Stomach (tissue), 9 donors: Measurements from ENCODE around the gene VGLL2. TPM values are rescaled to one million over a fixed set of nuclear protein-coding genes. Genes with fewer than 3 reads are reported as not detected.

Experiments used
- DNase-seq, 2 donors: peaks; one replicate each; pipeline versions ENCODE4 v3.0.0 to v3.0.0-alpha.2; 2013 to 2019
- H3K27ac ChIP-seq, 5 donors: fragments of 200-600 bp in 4 of 5; sonication (generic) in 4 of 5; one replicate each; pipeline ENCODE4 v1.5.1; 2013 to 2019; ENCODE audit warnings: mild to moderate bottlenecking in 1 of 5, moderate library complexity in 1 of 5
- H3K27me3 ChIP-seq, 3 donors: fragments of 200-600 bp; sonication (generic); one replicate each; pipeline ENCODE4 v1.5.1; 2017 to 2019; ENCODE audit warnings: mixed run types in 1 of 3
- H3K36me3 ChIP-seq, 4 donors: fragments of 200-600 bp; sonication (generic); 1 replicate in 3 of 4; 2 replicates in 1 of 4; pipeline ENCODE4 v1.5.1; 2016 to 2019
- H3K4me1 ChIP-seq, 4 donors: fragments of 200-600 bp; sonication (generic); one replicate each; pipeline ENCODE4 v1.5.1; 2016 to 2019
- H3K4me3 ChIP-seq, 4 donors: fragments of 200-600 bp; sonication (generic) in 3 of 4; one replicate each; pipeline ENCODE4 v1.5.1; 2016 to 2019; ENCODE audit warnings: mild to moderate bottlenecking in 1 of 4
- H3K9me3 ChIP-seq, 4 donors: fragments of 200-600 bp; sonication (generic); one replicate each; pipeline ENCODE4 v1.5.1; 2016 to 2019
- CTCF ChIP-seq, 7 experiments: fragments of 450-650 bp in 4 of 7; fragments of 200-600 bp in 3 of 7; sonication (generic) in 3 of 7; IDR thresholded peaks; one replicate each; pipeline ENCODE4 v1.5.1; 2016 to 2019; ENCODE audit warnings: antibody characterized with exemption in 7 of 7, control low read depth in 2 of 7, mild to moderate bottlenecking in 1 of 7
- EP300 ChIP-seq: sonication (generic); formaldehyde crosslinking; IDR thresholded peaks from one replicate; pipeline ENCODE4 v1.6.1; 2017; ENCODE audit warnings: antibody characterized with exemption
- POLR2A ChIP-seq, 4 donors: fragments of 450-650 bp; IDR thresholded peaks; one replicate each; pipeline ENCODE4 v1.6.1; 2016; ENCODE audit warnings: antibody characterized with exemption in 4 of 4, control low read depth in 2 of 4, mild to moderate bottlenecking in 1 of 4, moderate library complexity in 1 of 4
- POLR2AphosphoS5 ChIP-seq, 3 donors: sonication (generic); formaldehyde crosslinking; IDR thresholded peaks; one replicate each; pipeline ENCODE4 v1.6.1; 2016; ENCODE audit warnings: antibody characterized with exemption in 3 of 3
- WGBS, 5 donors: extraction: QIAGEN DNeasy Blood & Tissue Kit in 3 of 5; methylation state at CpG; one replicate each; pipeline versions ENCODE4 v1.1.5 to v1.1.7; 2013 to 2018; 5-methylcytosine and 5-hydroxymethylcytosine counted together
- intact Hi-C: fragments of 100-400 bp; cut with DNase I; formaldehyde crosslinking; loops from one replicate; pipeline ENCODE4 v1.15.1; 2023; ENCODE audit warnings: low total_unique reads
- polyA plus RNA-seq, 3 donors: library from polyadenylated mRNA; stranded (reverse); fragments of 200-250 nt; gene quantifications; one replicate each; pipeline ENCODE4 v1.2.3, GENCODE V29; 2013
- total RNA-seq, 5 donors: library from RNA; depleted of rRNA; stranded (reverse); fragments of >200 nt; gene quantifications; one replicate each; pipeline versions ENCODE4 v1.1.0 to v1.2.3, GENCODE V29; 2014 to 2016
- donor health status: healthy with polysubstance abuse.
- donor health status: Bipolar disorder and iron deficiency.
- donor health status: healthy.

VGLL2 gene
- total and polyA plus RNA-seq, 8 donors = 1.2 TPM; not detected in 7

GRCh38 chr6:117288083-117288715 is 22.8 kb downstream of the VGLL2 start:
- Histone ChIP-seq H3K27ac (no peak overlapping the region), H3K4me3 (no peak overlapping the region), H3K4me1 (no peaks in the 10 kb centered on the region), H3K36me3 (no peaks in the 10 kb centered on the region), H3K9me3 (no peaks in the 10 kb centered on the region), H3K27me3 (peaks cover 0 to 11% (median 0%) of the 10 kb centered on the region in 3 donors)
- DNase-seq = no peak
- TF ChIP-seq POLR2A (IDR thresholded peaks at IDR 0.05) (no peak), CTCF (IDR thresholded peaks at IDR 0.05) (no peak), EP300 (no peak), POLR2AphosphoS5 (IDR thresholded peaks at IDR 0.05) (no peak)
- intact Hi-C loops = no loop called here
- 61 to 70% (median 66%) methylated on average over 3 of the region's 3 CpGs for WGBS, 5 donors

GRCh38 chr6:117290173-117290846 is 25.0 kb downstream of the VGLL2 start:
- DNase-seq = no peak
- 47 to 69% (median 55%) methylated on average over 3 of the region's 3 CpGs for WGBS, 5 donors
- no peaks in the 10 kb centered on the region for H3K4me1 ChIP-seq
- no peak overlapping the region for H3K4me3 ChIP-seq
- no peak overlapping the region for H3K27ac ChIP-seq
- peaks cover 0 to 11% (median 0%) of the 10 kb centered on the region in 3 donors for H3K27me3 ChIP-seq
- intact Hi-C loops = no loop called here
- TF ChIP-seq POLR2AphosphoS5 (IDR thresholded peaks at IDR 0.05) (no peak), EP300 (no peak), POLR2A (IDR thresholded peaks at IDR 0.05) (no peak), CTCF (IDR thresholded peaks at IDR 0.05) (no peak)
- H3K36me3 ChIP-seq = no peaks in the 10 kb centered on the region
- H3K9me3 ChIP-seq = no peaks in the 10 kb centered on the region

GRCh38 chr6:117298941-117299340 is 33.6 kb downstream of the VGLL2 start:
- TF ChIP-seq POLR2AphosphoS5 (IDR thresholded peaks at IDR 0.05) (no peak), CTCF (IDR thresholded peaks at IDR 0.05) (no peak), POLR2A (IDR thresholded peaks at IDR 0.05) (no peak), EP300 (no peak)
- WGBS, 5 donors = 87 to 96% (median 95%) methylated on average over 3 of the region's 3 CpGs
- no peaks in the 10 kb centered on the region for H3K9me3 ChIP-seq
- no peak for DNase-seq
- no peaks in the 10 kb centered on the region for H3K27me3 ChIP-seq
- H3K36me3 ChIP-seq = no peaks in the 10 kb centered on the region
- no peaks in the 10 kb centered on the region for H3K4me1 ChIP-seq
- intact Hi-C loops = no loop called here
- H3K27ac ChIP-seq = no peak overlapping the region
- H3K4me3 ChIP-seq = no peak overlapping the region

GRCh38 chr6:117303323-117303722 is 38.0 kb downstream of the VGLL2 start:
- no peaks in the 10 kb centered on the region for H3K27me3 ChIP-seq
- DNase-seq = no peak
- H3K4me1 ChIP-seq = no peaks in the 10 kb centered on the region
- no peak overlapping the region for H3K27ac ChIP-seq
- no peaks in the 10 kb centered on the region for H3K9me3 ChIP-seq
- no peak overlapping the region for H3K4me3 ChIP-seq
- no peaks in the 10 kb centered on the region for H3K36me3 ChIP-seq
- TF ChIP-seq POLR2AphosphoS5 (IDR thresholded peaks at IDR 0.05) = no peak
- TF ChIP-seq EP300 = no peak
- no peak for TF ChIP-seq POLR2A (IDR thresholded peaks at IDR 0.05)
- TF ChIP-seq CTCF (IDR thresholded peaks at IDR 0.05) = no peak
- intact Hi-C loops = no loop called here
- WGBS, 5 donors = 70 to 78% (median 74%) methylated on average over 3 of the region's 3 CpGs
